Coronary artery (tissue), 2 donors: ENCODE data around the gene FGD4.

Experiments used
- DNase-seq: peaks from one replicate; pipeline ENCODE4 v3.0.0-alpha.2; 2017; ENCODE audit warnings: low spot score
- H3K27ac ChIP-seq, 2 donors: fragments of 200-600 bp; sonication (generic); one replicate each; pipeline ENCODE4 v1.5.1; 2016 to 2019
- H3K4me3 ChIP-seq: fragments of 200-600 bp; sonication (generic); 2 replicates; pipeline ENCODE4 v1.5.1; 2016; ENCODE audit warnings: mild to moderate bottlenecking, moderate library complexity
- TF ChIP-seq, protein P1 (sequence below): fragments of 200-600 bp; sonication (generic); IDR thresholded peaks from one replicate; pipeline ENCODE4 v1.5.1; 2019; ENCODE audit warnings: antibody characterized with exemption

FGD4 gene

DNA sequence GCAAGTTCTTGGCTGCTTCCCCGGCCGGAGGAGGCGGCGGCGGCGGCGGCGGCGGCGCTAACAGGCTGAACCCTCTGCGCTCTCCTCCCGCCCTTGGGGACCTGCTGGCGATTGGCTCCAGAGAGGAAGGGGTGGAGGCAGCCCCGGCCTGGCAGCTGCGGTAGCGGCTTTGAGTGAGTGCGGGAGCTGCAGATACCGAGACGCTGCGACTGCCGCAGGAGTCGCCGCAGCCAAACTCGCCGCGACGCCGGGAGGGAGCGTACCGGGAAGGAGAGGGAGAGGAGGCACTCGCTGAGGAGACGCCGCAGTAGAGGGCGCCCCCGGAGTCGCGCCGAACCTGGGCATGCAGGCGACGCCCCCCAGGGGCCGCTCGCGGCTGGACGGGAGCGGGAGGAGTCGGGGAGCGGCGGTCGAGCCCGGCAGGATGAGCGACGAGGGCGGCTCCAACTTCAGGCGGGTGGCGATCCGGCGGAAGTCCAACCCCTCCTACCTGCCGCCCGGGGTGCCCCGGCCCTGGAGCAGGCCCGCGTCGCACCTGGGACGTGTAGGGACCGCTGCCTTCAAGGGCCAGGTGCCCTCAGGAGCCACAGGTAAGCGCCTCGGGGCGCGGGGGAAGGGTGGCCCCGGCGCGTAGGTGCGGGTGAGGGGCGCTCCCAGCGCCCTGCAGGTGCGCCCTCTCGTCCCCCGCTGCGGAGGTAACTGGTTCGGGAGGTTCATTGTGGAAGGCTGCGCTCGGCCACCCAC, at the start of gene FGD4:
Gene FGD4 (plus strand): TSS at position 189 of the 744 bp plus-strand sequence.
- TF ChIP-seq, protein P1, sequence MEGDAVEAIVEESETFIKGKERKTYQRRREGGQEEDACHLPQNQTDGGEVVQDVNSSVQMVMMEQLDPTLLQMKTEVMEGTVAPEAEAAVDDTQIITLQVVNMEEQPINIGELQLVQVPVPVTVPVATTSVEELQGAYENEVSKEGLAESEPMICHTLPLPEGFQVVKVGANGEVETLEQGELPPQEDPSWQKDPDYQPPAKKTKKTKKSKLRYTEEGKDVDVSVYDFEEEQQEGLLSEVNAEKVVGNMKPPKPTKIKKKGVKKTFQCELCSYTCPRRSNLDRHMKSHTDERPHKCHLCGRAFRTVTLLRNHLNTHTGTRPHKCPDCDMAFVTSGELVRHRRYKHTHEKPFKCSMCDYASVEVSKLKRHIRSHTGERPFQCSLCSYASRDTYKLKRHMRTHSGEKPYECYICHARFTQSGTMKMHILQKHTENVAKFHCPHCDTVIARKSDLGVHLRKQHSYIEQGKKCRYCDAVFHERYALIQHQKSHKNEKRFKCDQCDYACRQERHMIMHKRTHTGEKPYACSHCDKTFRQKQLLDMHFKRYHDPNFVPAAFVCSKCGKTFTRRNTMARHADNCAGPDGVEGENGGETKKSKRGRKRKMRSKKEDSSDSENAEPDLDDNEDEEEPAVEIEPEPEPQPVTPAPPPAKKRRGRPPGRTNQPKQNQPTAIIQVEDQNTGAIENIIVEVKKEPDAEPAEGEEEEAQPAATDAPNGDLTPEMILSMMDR, result no peak
- Histone ChIP-seq H3K4me3 (peak within 1 kb of the TSS; percentile 90), H3K27ac (peak within 1 kb of the TSS; percentile 54 to 75)
- peak; percentile 88 for DNase-seq

DNA sequence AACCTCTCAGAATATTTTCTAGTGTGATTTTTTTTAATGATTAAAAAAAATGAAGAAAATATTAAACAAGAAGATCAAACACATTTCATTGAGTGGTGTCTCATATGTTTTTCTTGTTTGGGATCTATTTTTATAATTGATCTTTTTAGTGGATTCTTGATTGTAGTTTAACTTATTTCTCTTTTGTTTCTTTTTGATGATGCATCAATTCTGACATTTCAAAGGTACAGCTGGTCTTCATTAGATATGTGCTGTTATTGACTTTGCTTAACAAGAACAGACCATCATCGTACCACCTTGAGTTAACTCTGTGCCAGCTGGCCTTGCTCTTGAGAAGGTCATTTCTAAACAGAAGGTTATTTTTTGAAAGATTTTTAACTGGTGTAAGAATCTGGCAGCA, 45.8 kb upstream of the FGD4 start:
- TF ChIP-seq, protein P1, result no peak
- Histone ChIP-seq H3K4me3 (no peak overlapping the region), H3K27ac (no peak overlapping the region)
- DNase-seq, result no peak

DNA sequence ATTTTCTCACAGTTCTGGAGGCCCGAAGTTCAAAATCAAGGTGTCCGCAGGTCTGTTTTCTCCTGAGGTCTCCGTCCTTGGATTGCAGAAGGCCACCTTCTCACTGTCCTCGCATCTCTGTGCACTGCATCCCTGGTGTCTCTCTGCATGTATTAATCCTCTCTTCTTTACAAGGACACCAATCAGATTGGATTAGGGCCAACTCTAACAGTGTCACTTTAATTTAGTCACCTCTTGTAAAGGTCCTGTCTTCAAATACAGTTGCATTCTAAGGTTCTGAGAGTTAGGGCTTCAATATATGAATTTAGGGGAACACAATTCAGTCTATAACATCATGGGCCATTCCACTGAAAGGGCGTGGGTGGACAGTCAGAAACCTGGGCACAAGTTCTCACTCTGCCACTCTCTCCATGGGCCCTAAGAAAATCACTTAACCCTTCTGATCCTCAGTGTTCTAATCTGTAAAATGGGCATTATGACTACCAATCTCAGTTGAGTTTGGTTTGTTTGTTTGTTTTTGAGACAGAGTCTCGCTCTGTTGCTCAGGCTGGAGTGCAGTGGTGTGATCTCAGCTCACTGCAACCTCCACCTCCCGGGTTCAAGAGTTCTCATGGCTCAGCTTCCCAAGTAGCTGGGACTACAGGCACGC, 41.6 kb upstream of the FGD4 start:
- H3K27ac ChIP-seq, result no peak overlapping the region
- DNase-seq, result no peak
- TF ChIP-seq, protein P1, result no peak

DNA sequence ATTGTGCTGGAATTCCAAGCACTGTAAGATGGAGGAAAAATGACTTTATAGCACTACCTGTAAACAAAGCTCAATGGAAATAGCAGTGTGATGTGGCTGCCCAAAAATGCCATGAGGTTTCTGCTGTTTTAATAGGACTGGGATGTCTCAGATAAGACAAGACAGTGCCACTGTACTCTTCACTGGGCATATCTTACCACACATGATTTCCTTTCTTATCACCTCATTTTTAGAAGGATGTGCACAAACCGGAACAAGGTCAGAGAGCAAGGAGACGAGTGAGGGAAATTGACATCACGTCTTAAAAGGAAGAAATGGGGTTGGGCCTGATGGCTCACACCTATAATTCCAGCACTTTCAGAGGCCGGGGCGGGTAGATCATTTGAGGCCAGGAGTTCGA, 38.4 kb upstream of the FGD4 start:
- TF ChIP-seq, protein P1, result no peak
- no peak overlapping the region for H3K4me3 ChIP-seq
- H3K27ac ChIP-seq, result no peak overlapping the region
- DNase-seq, result no peak

More for the DNA sequence above, 41.6 kb upstream of the FGD4 start:
- no peak overlapping the region for H3K4me3 ChIP-seq

DNA sequence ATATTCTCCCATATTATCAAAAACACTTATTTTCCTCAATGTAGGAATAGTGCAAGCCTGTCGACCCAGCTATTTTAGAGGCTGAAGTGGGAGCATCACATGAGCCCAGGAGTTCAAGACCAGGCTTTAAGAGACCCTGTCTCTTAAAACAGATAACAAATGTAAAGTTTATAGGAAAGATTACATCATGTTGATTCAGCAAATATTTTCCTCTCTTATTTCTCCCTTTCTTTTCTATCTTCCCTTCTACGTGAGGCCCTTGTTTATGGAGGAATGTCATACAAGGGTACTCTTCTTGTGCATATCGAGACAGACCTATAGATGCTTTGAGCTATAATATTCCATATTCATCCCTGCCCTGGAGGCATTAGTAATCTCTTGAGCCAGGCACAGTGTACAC, 36.5 kb upstream of the FGD4 start:
- no peak for DNase-seq
- no peak overlapping the region for H3K27ac ChIP-seq
- no peak overlapping the region for H3K4me3 ChIP-seq
- TF ChIP-seq, protein P1, result no peak

DNA sequence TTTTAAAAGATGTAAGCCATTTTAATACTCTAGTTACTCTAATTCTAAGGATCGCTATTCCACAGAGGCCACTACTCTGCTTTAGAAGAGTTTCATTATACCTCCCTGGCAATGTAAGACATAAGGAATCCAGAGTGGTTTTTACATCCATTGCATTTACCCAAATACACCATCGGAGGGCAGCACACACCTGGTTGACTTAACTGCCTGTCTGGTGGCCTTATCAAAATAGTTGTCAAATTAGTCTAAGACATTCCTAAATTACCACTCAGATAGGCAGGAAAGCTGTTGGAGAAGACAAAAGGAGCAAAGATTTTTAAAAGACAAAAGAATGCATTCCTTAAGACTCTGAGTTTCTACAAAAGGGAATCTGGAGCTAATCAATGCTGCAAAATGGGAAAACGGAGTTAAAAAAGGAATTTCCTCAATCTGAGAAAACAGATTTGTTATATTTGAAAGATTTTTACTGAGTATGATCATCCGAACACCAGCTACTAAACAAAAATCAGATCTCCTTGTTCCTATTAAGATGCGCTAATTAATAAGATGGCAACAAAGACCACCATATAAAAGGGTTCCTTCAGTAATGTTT, 33.8 kb upstream of the FGD4 start:
- Histone ChIP-seq H3K4me3 (no peak overlapping the region), H3K27ac (no peak overlapping the region)
- TF ChIP-seq, protein P1, result peak; percentile 56
- DNase-seq, result no peak
